Liver (tissue), 9 donors: ENCODE results near the gene GALNT10. TPM values are rescaled to one million over a fixed set of nuclear protein-coding genes. Genes with fewer than 3 reads are reported as not detected.

Experiments used
- DNase-seq: peaks from one replicate; pipeline ENCODE4 v3.0.0-alpha.2; 2017; ENCODE audit warnings: low spot score
- H3K27ac ChIP-seq, 2 donors: one replicate each; pipeline ENCODE4 v1.7.0; 2013; ENCODE audit warnings: inconsistent platforms in 2 of 2, low read length in 2 of 2, control low read depth in 1 of 2, low read depth in 1 of 2, mild to moderate bottlenecking in 1 of 2
- H3K27me3 ChIP-seq, 4 donors: one replicate each; pipeline versions ENCODE4 v1.6.1 to v1.7.0; 2013; ENCODE audit warnings: low read length in 3 of 4, inconsistent platforms in 1 of 4, mild to moderate bottlenecking in 1 of 4, moderate library complexity in 1 of 4; ENCODE audit not compliant: control insufficient read depth in 4 of 4, insufficient read depth in 4 of 4
- H3K36me3 ChIP-seq, 4 donors: one replicate each; pipeline versions ENCODE4 v1.6.1 to v1.7.0; 2013; ENCODE audit warnings: low read length in 3 of 4, mild to moderate bottlenecking in 3 of 4, low read depth in 1 of 4, moderate library complexity in 1 of 4; ENCODE audit not compliant: control insufficient read depth in 4 of 4, insufficient read depth in 3 of 4
- H3K4me1 ChIP-seq, 4 donors: one replicate each; pipeline versions ENCODE4 v1.6.1 to v1.7.0; 2013; ENCODE audit warnings: low read length in 3 of 4, mild to moderate bottlenecking in 3 of 4, moderate library complexity in 1 of 4; ENCODE audit not compliant: control insufficient read depth in 4 of 4, insufficient read depth in 4 of 4
- H3K4me3 ChIP-seq, 3 donors: one replicate each; pipeline versions ENCODE4 v1.6.1 to v1.7.0; 2013; ENCODE audit warnings: low read length in 3 of 3, control low read depth in 1 of 3, low read depth in 1 of 3, mild to moderate bottlenecking in 1 of 3
- H3K9ac ChIP-seq, 2 donors: one replicate each; pipeline ENCODE4 v1.7.0; 2013; ENCODE audit warnings: low read length in 2 of 2, mild to moderate bottlenecking in 2 of 2, moderate library complexity in 2 of 2, control low read depth in 1 of 2, low read depth in 1 of 2
- H3K9me3 ChIP-seq, 4 donors: one replicate each; pipeline versions ENCODE4 v1.6.1 to v1.7.0; 2013; ENCODE audit warnings: low read length in 3 of 4; ENCODE audit not compliant: control insufficient read depth in 4 of 4
- ATF3 ChIP-seq: IDR thresholded peaks from 2 replicates; pipeline ENCODE4 v1.6.1; 2016; ENCODE audit warnings: antibody characterized with exemption
- CTCF ChIP-seq: fragments of 150-350 bp; IDR thresholded peaks from 2 replicates; pipeline ENCODE4 v1.5.1; 2017; ENCODE audit warnings: improper control_type of control experiment, low read depth, low read length; ENCODE audit not compliant: missing input control
- EGR1 ChIP-seq, 2 donors: IDR thresholded peaks; 2 replicates each; pipeline ENCODE4 v1.6.1; 2016 to 2018; ENCODE audit warnings: antibody characterized with exemption in 2 of 2, low read depth in 2 of 2
- FOXA2 ChIP-seq: IDR thresholded peaks from 2 replicates; pipeline ENCODE4 v1.6.1; 2016; ENCODE audit warnings: antibody characterized with exemption
- GABPA ChIP-seq, 2 donors: IDR thresholded peaks in 1 of 2; conservative IDR thresholded peaks in 1 of 2; 2 replicates each; pipeline ENCODE4 v1.6.1; 2016; ENCODE audit warnings: antibody characterized with exemption in 2 of 2, mild to moderate bottlenecking in 1 of 2, moderate library complexity in 1 of 2
- HNF4A ChIP-seq, 2 donors: conservative IDR thresholded peaks; 2 replicates each; pipeline ENCODE4 v1.6.1; 2016; ENCODE audit warnings: antibody characterized with exemption in 2 of 2, mild to moderate bottlenecking in 2 of 2
- HNF4G ChIP-seq: IDR thresholded peaks from 2 replicates; pipeline ENCODE4 v1.6.1; 2016; ENCODE audit warnings: antibody characterized with exemption
- JUND ChIP-seq, 2 donors: IDR thresholded peaks; 2 replicates each; pipeline ENCODE4 v1.6.1; 2016; ENCODE audit warnings: antibody characterized with exemption in 2 of 2
- MAX ChIP-seq: IDR thresholded peaks from 2 replicates; pipeline ENCODE4 v1.6.1; 2016; ENCODE audit warnings: antibody characterized with exemption
- NR2F2 ChIP-seq: IDR thresholded peaks from 2 replicates; pipeline ENCODE4 v1.6.1; 2016; ENCODE audit warnings: antibody characterized with exemption
- RAD21 ChIP-seq, 2 donors: IDR thresholded peaks; 2 replicates each; pipeline ENCODE4 v1.6.1; 2016; ENCODE audit warnings: antibody characterized with exemption in 2 of 2, mild to moderate bottlenecking in 2 of 2
- REST ChIP-seq: IDR thresholded peaks from 2 replicates; pipeline ENCODE4 v1.6.1; 2016; ENCODE audit warnings: antibody characterized with exemption, mild to moderate bottlenecking
- RXRA ChIP-seq, 2 donors: IDR thresholded peaks; 2 replicates each; pipeline ENCODE4 v1.6.1; 2017 to 2018; ENCODE audit warnings: antibody characterized with exemption in 2 of 2, mild to moderate bottlenecking in 1 of 2
- SP1 ChIP-seq: IDR thresholded peaks from 2 replicates; pipeline ENCODE4 v1.6.1; 2018; ENCODE audit warnings: antibody characterized with exemption, mild to moderate bottlenecking
- TAF1 ChIP-seq: conservative IDR thresholded peaks from 2 replicates; pipeline ENCODE4 v1.6.1; 2016; ENCODE audit warnings: antibody characterized with exemption, mild to moderate bottlenecking
- YY1 ChIP-seq: IDR thresholded peaks from 2 replicates; pipeline ENCODE4 v1.6.1; 2016; ENCODE audit warnings: antibody characterized with exemption, mild to moderate bottlenecking
- ZBTB33 ChIP-seq: IDR thresholded peaks from 2 replicates; pipeline ENCODE4 v1.6.1; 2016; ENCODE audit warnings: antibody characterized with exemption
- WGBS: extraction: QIAGEN DNeasy Blood & Tissue Kit; methylation state at CpG from one replicate; pipeline ENCODE4 v1.1.7; 2013; 5-methylcytosine and 5-hydroxymethylcytosine counted together
- polyA plus RNA-seq, 2 donors: library from polyadenylated mRNA; stranded (reverse) in 1 of 2; unstranded in 1 of 2; fragments of 200-250 nt in 1 of 2; fragments of >200 nt in 1 of 2; fragmentation: Nextera tagmentation in 1 of 2; extraction: Ambion mirVana in 1 of 2; gene quantifications; one replicate each; pipeline versions ENCODE4 v1.2.1 to v1.2.3, GENCODE V29; 2013 to 2015
- total RNA-seq, 2 donors: library from RNA; depleted of rRNA; stranded (reverse); fragments of >200 nt; gene quantifications; one replicate each; pipeline ENCODE4 v1.2.3, GENCODE V29; 2014
- donor health status: healthy.
- donor health status: healthy.
- donor health status: healthy.
- donor health status: healthy.
- donor health status: healthy.

GALNT10 gene
- total and polyA plus RNA-seq, 4 donors = 1.1 to 17.8 (median 5.3) TPM

GRCh38 chr5:154409230-154409840 lies 218.8 kb downstream of the GALNT10 start:
- TF ChIP-seq HNF4A (conservative IDR thresholded peaks at IDR 0.05) (no peak), GABPA (IDR thresholded peaks at IDR 0.05 in 1 of 2, conservative IDR thresholded peaks at IDR 0.05 in 1 of 2) (no peak), HNF4G (no peak), SP1 (no peak)
- peaks cover 0 to 8% (median 4%) of the 10 kb centered on the region in 4 donors for H3K4me1 ChIP-seq
- H3K4me3 ChIP-seq = no peak overlapping the region
- no peak for DNase-seq
- 97% methylated on average over 15 of the region's 15 CpGs for WGBS
- H3K27me3 ChIP-seq = no peaks in the 10 kb centered on the region
- no peak overlapping the region for H3K27ac ChIP-seq
- H3K9me3 ChIP-seq = no peaks in the 10 kb centered on the region
- H3K36me3 ChIP-seq = no peaks in the 10 kb centered on the region
- no peak overlapping the region for H3K9ac ChIP-seq

GRCh38 chr5:154410008-154410407 lies 219.5 kb downstream of the GALNT10 start:
- Histone ChIP-seq H3K27ac (no peak overlapping the region), H3K27me3 (no peaks in the 10 kb centered on the region), H3K4me1 (peaks cover 0 to 5% (median 3%) of the 10 kb centered on the region in 4 donors), H3K36me3 (no peaks in the 10 kb centered on the region), H3K4me3 (no peak overlapping the region), H3K9ac (no peak overlapping the region), H3K9me3 (no peaks in the 10 kb centered on the region)
- no peak for DNase-seq
- no peak for TF ChIP-seq REST
- no peak for TF ChIP-seq SP1
- no peak for TF ChIP-seq HNF4A (conservative IDR thresholded peaks at IDR 0.05)
- TF ChIP-seq CTCF = no peak
- no peak for TF ChIP-seq YY1
- no peak for TF ChIP-seq FOXA2
- TF ChIP-seq MAX = no peak
- no peak for TF ChIP-seq HNF4G
- no peak for TF ChIP-seq EGR1 (IDR thresholded peaks at IDR 0.05; ENCODE audit: low read depth in 2 of 2)
- TF ChIP-seq RXRA (IDR thresholded peaks at IDR 0.05) = no peak
- no peak for TF ChIP-seq NR2F2
- TF ChIP-seq TAF1 = no peak
- TF ChIP-seq ZBTB33 = no peak
- no peak for TF ChIP-seq RAD21 (IDR thresholded peaks at IDR 0.05)
- TF ChIP-seq JUND (IDR thresholded peaks at IDR 0.05) = no peak
- no peak for TF ChIP-seq ATF3
